Activated CD8-positive, alpha-beta T cell treated with anti-CD3 and anti-CD28 coated beads, Interleukin-2, amount 10 ng/mL, durations not matched to agents 7 days and 5 days (primary cell): ENCODE results near the gene GRIN2D. TPM values are rescaled to one million over a fixed set of nuclear protein-coding genes. Genes with fewer than 3 reads are reported as not detected.

Experiments
- ATAC-seq: fragments of 150-1000 bp; cut with Tn5 transposase; one replicate; pipeline ENCODE4 v1.10.0; 2021; ENCODE audit warnings: moderate library complexity
- CTCF ChIA-PET: fragments of 350-600 bp; sonication (Branson Sonifier 250); formaldehyde crosslinking; loops from one replicate; lab custom pipeline; 2021; ENCODE audit warnings: antibody characterized with exemption; lab: Charles Lee
- POLR2A ChIA-PET: fragments of 350-600 bp; sonication (Branson Sonifier 250); formaldehyde crosslinking; loops from one replicate; lab custom pipeline; 2021; ENCODE audit warnings: antibody characterized with exemption; lab: Charles Lee
- DNase-seq: peaks from one replicate; pipeline ENCODE4 v3.0.0-alpha.2; 2020
- H3K27ac Mint-ChIP-seq: one replicate; pipeline ENCODE4 v1.8.0; 2021; ENCODE audit warnings: mild to moderate bottlenecking, mixed read lengths
- H3K27me3 Mint-ChIP-seq: one replicate; pipeline ENCODE4 v1.8.0; 2021; ENCODE audit warnings: low read depth, mixed read lengths
- H3K36me3 Mint-ChIP-seq: one replicate; pipeline ENCODE4 v1.8.0; 2021; ENCODE audit warnings: low read depth, mixed read lengths
- H3K4me1 Mint-ChIP-seq: one replicate; pipeline ENCODE4 v1.8.0; 2021; ENCODE audit warnings: low read depth, mixed read lengths
- H3K4me3 Mint-ChIP-seq: one replicate; pipeline ENCODE4 v1.8.0; 2021; ENCODE audit warnings: mild to moderate bottlenecking, mixed read lengths
- H3K9me3 Mint-ChIP-seq: one replicate; pipeline ENCODE4 v1.8.0; 2022; ENCODE audit warnings: mixed read lengths; ENCODE audit not compliant: insufficient read depth
- total RNA-seq, 2 experiments: library from RNA; stranded (reverse); gene quantifications; one replicate each; pipeline ENCODE4 v1.2.3, GENCODE V29; 2021

Gene GRIN2D
- total RNA-seq, 2 experiments from 2014 or later, result 0.05 to 0.08 TPM

- no peak for DNase-seq
- peaks cover 37% of the 10 kb centered on the region for H3K4me1 Mint-ChIP-seq
- peak overlapping the region; percentile 90 for H3K27ac Mint-ChIP-seq
- peaks cover 28% of the 10 kb centered on the region for H3K27me3 Mint-ChIP-seq
- H3K4me3 Mint-ChIP-seq, result peak overlapping the region; percentile 76
- no peaks in the 10 kb centered on the region for H3K36me3 Mint-ChIP-seq
- POLR2A ChIA-PET, result interaction anchor here (1.5 kb wide), 1 partner anchor 13 kb away, joined by 6 read pairs; no protein-coding TSS in a partner anchor
- CTCF ChIA-PET, result no interaction called here
- ATAC-seq, result no peak
- no peaks in the 10 kb centered on the region for H3K9me3 Mint-ChIP-seq
Observed at GRCh38 chr19:48418317-48419064, 25.0 kb downstream of the GRIN2D start.

- Mint-ChIP-seq H3K4me3 (peak overlapping the region; percentile 76), H3K4me1 (peaks cover 31% of the 10 kb centered on the region), H3K27ac (peak overlapping the region; percentile 90), H3K27me3 (peaks cover 23% of the 10 kb centered on the region), H3K36me3 (no peaks in the 10 kb centered on the region), H3K9me3 (no peaks in the 10 kb centered on the region)
- ChIA-PET POLR2A (no interaction called here), CTCF (interaction anchor here (0.7 to 1.1 kb wide), 2 partner anchors 16 to 71 kb away, joined by 3 read pairs; no protein-coding TSS in a partner anchor)
- ATAC-seq (peak; percentile 80), DNase-seq (peak; percentile 81)
Observed at GRCh38 chr19:48419158-48419920, 25.9 kb downstream of the GRIN2D start.

- DNase-seq (no peak), ATAC-seq (no peak)
- no peak overlapping the region for H3K4me3 Mint-ChIP-seq
- ChIA-PET POLR2A (no interaction called here), CTCF (no interaction called here)
- peaks cover 11% of the 10 kb centered on the region for H3K27me3 Mint-ChIP-seq
- H3K4me1 Mint-ChIP-seq, result peaks cover 21% of the 10 kb centered on the region
- no peak overlapping the region for H3K27ac Mint-ChIP-seq
- no peaks in the 10 kb centered on the region for H3K9me3 Mint-ChIP-seq
- no peaks in the 10 kb centered on the region for H3K36me3 Mint-ChIP-seq
Observed at GRCh38 chr19:48421548-48421947, 28.1 kb downstream of the GRIN2D start.

GRCh38 chr19:48424694-48425219 is 31.3 kb downstream of the GRIN2D start:
- H3K36me3 Mint-ChIP-seq, result no peaks in the 10 kb centered on the region
- peaks cover 5% of the 10 kb centered on the region for H3K4me1 Mint-ChIP-seq
- no peak for ATAC-seq
- H3K4me3 Mint-ChIP-seq, result no peak overlapping the region
- ChIA-PET POLR2A (no interaction called here), CTCF (no interaction called here)
- H3K27me3 Mint-ChIP-seq, result peaks cover 2% of the 10 kb centered on the region
- DNase-seq, result no peak
- no peak overlapping the region for H3K27ac Mint-ChIP-seq
- no peaks in the 10 kb centered on the region for H3K9me3 Mint-ChIP-seq

- H3K4me1 Mint-ChIP-seq, result peaks cover 9% of the 10 kb centered on the region
- ATAC-seq (no peak), DNase-seq (no peak)
- H3K27me3 Mint-ChIP-seq, result peaks cover 5% of the 10 kb centered on the region
- POLR2A ChIA-PET, result no interaction called here
- H3K9me3 Mint-ChIP-seq, result peaks cover 5% of the 10 kb centered on the region
- no peak overlapping the region for H3K27ac Mint-ChIP-seq
- CTCF ChIA-PET, result no interaction called here
- no peaks in the 10 kb centered on the region for H3K36me3 Mint-ChIP-seq
- no peak overlapping the region for H3K4me3 Mint-ChIP-seq
Observed at GRCh38 chr19:48428670-48429069, 35.2 kb downstream of the GRIN2D start.

GRCh38 chr19:48433337-48433736 is 39.9 kb downstream of the GRIN2D start:
- DNase-seq, result no peak
- Mint-ChIP-seq H3K4me1 (peaks cover 5% of the 10 kb centered on the region), H3K9me3 (peaks cover 5% of the 10 kb centered on the region), H3K27ac (no peak overlapping the region), H3K36me3 (no peaks in the 10 kb centered on the region), H3K27me3 (peaks cover 16% of the 10 kb centered on the region), H3K4me3 (no peak overlapping the region)
- no peak for ATAC-seq
- ChIA-PET CTCF (interaction anchor here (0.7 to 1.7 kb wide), 4 partner anchors 11 to 172 kb away, joined by 3 to 4 read pairs (median 3); no protein-coding TSS in a partner anchor), POLR2A (no interaction called here)

- H3K27ac Mint-ChIP-seq, result no peak overlapping the region
- no peaks in the 10 kb centered on the region for H3K36me3 Mint-ChIP-seq
- ATAC-seq (no peak), DNase-seq (no peak)
- peaks cover 21% of the 10 kb centered on the region for H3K27me3 Mint-ChIP-seq
- no peak overlapping the region for H3K4me3 Mint-ChIP-seq
- ChIA-PET POLR2A (no interaction called here), CTCF (no interaction called here)
- H3K9me3 Mint-ChIP-seq, result no peaks in the 10 kb centered on the region
- H3K4me1 Mint-ChIP-seq, result peaks cover 5% of the 10 kb centered on the region
Observed at GRCh38 chr19:48436586-48436985, 43.1 kb downstream of the GRIN2D start.

- peaks cover 6% of the 10 kb centered on the region for H3K36me3 Mint-ChIP-seq
- H3K27me3 Mint-ChIP-seq, result peaks cover 33% of the 10 kb centered on the region
- H3K9me3 Mint-ChIP-seq, result no peaks in the 10 kb centered on the region
- POLR2A ChIA-PET, result interaction anchor here (1.0 kb wide), 1 partner anchor 111 kb away, joined by 3 read pairs; no protein-coding TSS in a partner anchor
- no peak overlapping the region for H3K27ac Mint-ChIP-seq
- no peak for DNase-seq
- CTCF ChIA-PET, result interaction anchor here (1.6 kb wide), 1 partner anchor 51 kb away, joined by 9 read pairs; the partner anchor contains the start of gene KDELR1
- ATAC-seq, result no peak
- peak overlapping the region; percentile 25 for H3K4me3 Mint-ChIP-seq
- peaks cover 27% of the 10 kb centered on the region for H3K4me1 Mint-ChIP-seq
Observed at GRCh38 chr19:48441360-48442050, 48.0 kb downstream of the GRIN2D start.

- peaks cover 7% of the 10 kb centered on the region for H3K36me3 Mint-ChIP-seq
- ChIA-PET CTCF (interaction anchor here (1.0 to 1.6 kb wide), 2 partner anchors 51 kb away, joined by 3 to 9 read pairs; partner anchors contain the start of gene KDELR1), POLR2A (no interaction called here)
- peaks cover 33% of the 10 kb centered on the region for H3K27me3 Mint-ChIP-seq
- no peaks in the 10 kb centered on the region for H3K9me3 Mint-ChIP-seq
- ATAC-seq (no peak), DNase-seq (no peak)
- peaks cover 33% of the 10 kb centered on the region for H3K4me1 Mint-ChIP-seq
- peak overlapping the region; percentile 5 for H3K4me3 Mint-ChIP-seq
- no peak overlapping the region for H3K27ac Mint-ChIP-seq
Observed at GRCh38 chr19:48442116-48443035, 48.9 kb downstream of the GRIN2D start.

- no peak overlapping the region for H3K27ac Mint-ChIP-seq
- peaks cover 16% of the 10 kb centered on the region for H3K36me3 Mint-ChIP-seq
- DNase-seq, result no peak
- peaks cover 40% of the 10 kb centered on the region for H3K4me1 Mint-ChIP-seq
- no peak for ATAC-seq
- CTCF ChIA-PET, result interaction anchor here (1.0 to 1.8 kb wide), 2 partner anchors 10 to 52 kb away, joined by 3 read pairs; partner anchors contain the start of gene KDELR1
- no peaks in the 10 kb centered on the region for H3K9me3 Mint-ChIP-seq
- H3K4me3 Mint-ChIP-seq, result no peak overlapping the region
- H3K27me3 Mint-ChIP-seq, result peaks cover 26% of the 10 kb centered on the region
- POLR2A ChIA-PET, result no interaction called here
Observed at GRCh38 chr19:48443256-48443655, 49.8 kb downstream of the GRIN2D start.
